GM12873 (cell line): ENCODE measurements around the gene ADAR.

Experiments
- CTCF ChIP-seq: IDR thresholded peaks from 2 replicates; pipeline ENCODE4 v1.5.1; 2012; ENCODE audit warnings: low read depth, mild to moderate bottlenecking, moderate library complexity, low read length, control low read depth; ENCODE audit not compliant: insufficient read depth; ENCODE audit errors: missing control alignments

Gene ADAR

GRCh38 chr1:154590756-154591155, 17.2 kb downstream of the ADAR start:
- no peak for TF ChIP-seq CTCF

- TF ChIP-seq CTCF = no peak
Measured at GRCh38 chr1:154589780-154590179, 18.2 kb downstream of the ADAR start.

GRCh38 chr1:154586641-154587040, 21.3 kb downstream of the ADAR start:
- no peak for TF ChIP-seq CTCF

- no peak for TF ChIP-seq CTCF
Measured at GRCh38 chr1:154586231-154586630, 21.8 kb downstream of the ADAR start.

GRCh38 chr1:154584267-154584994, 23.6 kb downstream of the ADAR start:
- TF ChIP-seq CTCF = no peak

- no peak for TF ChIP-seq CTCF
Measured at GRCh38 chr1:154583773-154584172, 24.2 kb downstream of the ADAR start.

- no peak for TF ChIP-seq CTCF
Measured at GRCh38 chr1:154582885-154583284, 25.1 kb downstream of the ADAR start.

- no peak for TF ChIP-seq CTCF
Measured at GRCh38 chr1:154581766-154582165, 26.2 kb downstream of the ADAR start.
